Sigmoid colon (tissue), 3 donors: ENCODE results near the gene RNF39.

Experiments
- POLR2A ChIP-seq, 2 donors: fragments of 450-650 bp; IDR thresholded peaks; one replicate each; pipeline ENCODE4 v1.6.1; 2016; ENCODE audit warnings: antibody characterized with exemption in 2 of 2, mild to moderate bottlenecking in 2 of 2, moderate library complexity in 2 of 2
- TF ChIP-seq, protein P1 (sequence below), 4 experiments: fragments of 450-650 bp in 3 of 4; fragments of 200-600 bp in 1 of 4; IDR thresholded peaks; one replicate each; pipeline ENCODE4 v1.5.1; 2016 to 2019; ENCODE audit warnings: antibody characterized with exemption in 4 of 4, mild to moderate bottlenecking in 3 of 4, moderate library complexity in 2 of 4

DNA sequence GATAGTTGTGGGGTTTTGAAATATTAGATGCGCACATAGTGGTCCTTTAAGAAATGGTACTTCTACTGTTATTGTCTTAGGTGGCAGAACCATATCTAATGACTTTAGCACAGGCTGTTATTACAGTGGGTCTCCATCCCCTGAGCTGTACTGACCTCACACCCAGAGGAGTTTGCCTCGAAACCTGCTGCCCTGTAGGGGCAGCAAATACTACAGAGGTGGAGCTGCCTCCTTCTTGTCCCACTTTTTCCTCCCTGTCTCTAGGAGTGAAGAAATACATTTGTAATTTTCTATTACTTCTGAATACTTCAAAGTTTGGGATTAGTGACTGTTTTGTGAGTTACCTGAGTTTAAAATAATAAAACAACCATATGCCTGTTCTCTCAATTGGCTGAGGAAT, 29.1 kb upstream of the RNF39 start:
- TF ChIP-seq POLR2A (IDR thresholded peaks at IDR 0.05): no peak
- TF ChIP-seq, protein P1, sequence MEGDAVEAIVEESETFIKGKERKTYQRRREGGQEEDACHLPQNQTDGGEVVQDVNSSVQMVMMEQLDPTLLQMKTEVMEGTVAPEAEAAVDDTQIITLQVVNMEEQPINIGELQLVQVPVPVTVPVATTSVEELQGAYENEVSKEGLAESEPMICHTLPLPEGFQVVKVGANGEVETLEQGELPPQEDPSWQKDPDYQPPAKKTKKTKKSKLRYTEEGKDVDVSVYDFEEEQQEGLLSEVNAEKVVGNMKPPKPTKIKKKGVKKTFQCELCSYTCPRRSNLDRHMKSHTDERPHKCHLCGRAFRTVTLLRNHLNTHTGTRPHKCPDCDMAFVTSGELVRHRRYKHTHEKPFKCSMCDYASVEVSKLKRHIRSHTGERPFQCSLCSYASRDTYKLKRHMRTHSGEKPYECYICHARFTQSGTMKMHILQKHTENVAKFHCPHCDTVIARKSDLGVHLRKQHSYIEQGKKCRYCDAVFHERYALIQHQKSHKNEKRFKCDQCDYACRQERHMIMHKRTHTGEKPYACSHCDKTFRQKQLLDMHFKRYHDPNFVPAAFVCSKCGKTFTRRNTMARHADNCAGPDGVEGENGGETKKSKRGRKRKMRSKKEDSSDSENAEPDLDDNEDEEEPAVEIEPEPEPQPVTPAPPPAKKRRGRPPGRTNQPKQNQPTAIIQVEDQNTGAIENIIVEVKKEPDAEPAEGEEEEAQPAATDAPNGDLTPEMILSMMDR (IDR thresholded peaks at IDR 0.05): no peak
